HL-60 (cell line): ENCODE measurements around the gene BCL3.
A peak's percentile ranks its signal among the peaks of the same experiment; 100 is the strongest.
"Not testable (repeated sequence)": the region's sequence is repeated elsewhere in the genome, so short reads cannot be mapped to it uniquely, and the experiment has no call there.

Source experiments
- DNase-seq, 2 experiments: peaks; one replicate each; pipeline ENCODE4 v3.0.0-alpha.2; 2010 to 2020; ENCODE audit warnings: low read depth in 1 of 2, low spot score in 1 of 2
- H3K27ac ChIP-seq: fragments of 250-450 bp; sonication (Bioruptor Pico); replicated peaks from 2 replicates; pipeline ENCODE4 v1.5.1; 2020; ENCODE audit warnings: mild to moderate bottlenecking, moderate library complexity
- H3K27me3 ChIP-seq: fragments of 250-450 bp; sonication (Bioruptor Pico); 2 replicates; pipeline ENCODE4 v1.5.1; 2021; ENCODE audit warnings: mild to moderate bottlenecking, moderate library complexity; ENCODE audit not compliant: insufficient read depth, poor library complexity, severe bottlenecking
- H3K4me3 ChIP-seq: replicated peaks from 2 replicates; pipeline ENCODE4 v1.5.1; 2011; ENCODE audit warnings: mild to moderate bottlenecking, control low read depth, low read length; ENCODE audit not compliant: insufficient read depth
- CTCF ChIP-seq: IDR thresholded peaks from one replicate; pipeline ENCODE4 v1.5.1; 2011; ENCODE audit warnings: low read length, control low read depth, inconsistent platforms; ENCODE audit not compliant: insufficient read depth
- GABPA ChIP-seq: IDR thresholded peaks from 2 replicates; pipeline ENCODE4 v1.6.1; 2012; ENCODE audit warnings: low read depth
- POLR2AphosphoS5 ChIP-seq: IDR thresholded peaks from 2 replicates; pipeline ENCODE4 v1.6.1; 2012; ENCODE audit warnings: low read depth
- REST ChIP-seq: IDR thresholded peaks from 2 replicates; pipeline ENCODE4 v1.6.1; 2012; ENCODE audit warnings: low read depth; ENCODE audit not compliant: insufficient replicate concordance
- SPI1 ChIP-seq: IDR thresholded peaks from 2 replicates; pipeline ENCODE4 v1.6.1; 2012; ENCODE audit warnings: low read depth, mild to moderate bottlenecking, borderline replicate concordance

Gene BCL3

GRCh38 chr19:44767295-44768180, 19.0 kb downstream of the BCL3 start:
- no peaks in the 10 kb centered on the region for H3K27me3 ChIP-seq
- peak in 1 of 2 experiments; percentile 51 for DNase-seq
- TF ChIP-seq POLR2AphosphoS5 (no peak), SPI1 (no peak), REST (no peak), GABPA (no peak), CTCF (no peak)
- no peak overlapping the region for H3K4me3 ChIP-seq
- 0 out of 2 replicates have a peak overlapping the region, but pooled peaks have one; percentile 6 for H3K27ac ChIP-seq

- Histone ChIP-seq H3K27ac (no peak overlapping the region), H3K4me3 (no peak overlapping the region), H3K27me3 (no peaks in the 10 kb centered on the region)
- DNase-seq, result peak; percentile 93 to 97
- TF ChIP-seq CTCF (peak; percentile 55), POLR2AphosphoS5 (no peak)
Observed at GRCh38 chr19:44770550-44771257, 22.2 kb downstream of the BCL3 start.

GRCh38 chr19:44772144-44772543, 23.6 kb downstream of the BCL3 start:
- not testable (repeated sequence) for H3K4me3 ChIP-seq, H3K27ac ChIP-seq, H3K27me3 ChIP-seq, DNase-seq

GRCh38 chr19:44772959-44773358, 24.5 kb downstream of the BCL3 start:
- no peaks in the 10 kb centered on the region for H3K27me3 ChIP-seq
- H3K4me3 ChIP-seq, result no peak overlapping the region
- DNase-seq, result no peak
- TF ChIP-seq REST (no peak), POLR2AphosphoS5 (no peak), GABPA (no peak), SPI1 (no peak), CTCF (no peak)
- no peak overlapping the region for H3K27ac ChIP-seq
